OCI-LY7 (cell line): ENCODE results near the gene SLC38A5. TPM values are rescaled to one million over a fixed set of nuclear protein-coding genes. Genes with fewer than 3 reads are reported as not detected.

Experiments used
- BruUV-seq: library from RNA; stranded (reverse); fragments of 400-500 nt; replicated peaks from 2 replicates; lab custom pipeline; 2021; lab: Mats Ljungman, UMichigan
- CTCF ChIA-PET: fragments of 300-600 bp; sonication (Branson Sonifier 250); formaldehyde crosslinking; loops from one replicate; lab custom pipeline; 2022; ENCODE audit warnings: antibody characterized with exemption; ENCODE audit not compliant: unreplicated experiment; lab: Charles Lee
- POLR2A ChIA-PET: fragments of 300-600 bp; sonication (Branson Sonifier 250); formaldehyde crosslinking; loops from one replicate; lab custom pipeline; 2022; ENCODE audit warnings: antibody characterized with exemption; lab: Charles Lee
- DNase-seq: peaks from one replicate; pipeline ENCODE4 v3.0.0-alpha.2; 2015; ENCODE audit warnings: low spot score
- H2AFZ ChIP-seq: fragments of 200-600 bp; sonication (generic), shearing (Covaris generic); 2 replicates; pipeline ENCODE4 v1.6.1; 2014; ENCODE audit warnings: mild to moderate bottlenecking, antibody characterized with exemption, low read length, moderate library complexity
- H3K27ac ChIP-seq: fragments of 200-600 bp; sonication (generic); 2 replicates; pipeline ENCODE4 v1.5.1; 2014; ENCODE audit warnings: mixed run types, low read depth, mild to moderate bottlenecking, moderate library complexity, low read length, inconsistent platforms; ENCODE audit not compliant: poor library complexity, severe bottlenecking
- H3K36me3 ChIP-seq: fragments of 200-600 bp; sonication (generic); 2 replicates; pipeline ENCODE4 v1.6.1; 2014; ENCODE audit warnings: mild to moderate bottlenecking, antibody characterized with exemption, low read length, moderate library complexity, mixed read lengths; ENCODE audit not compliant: insufficient read depth
- H3K4me1 ChIP-seq: fragments of 200-600 bp; sonication (generic); 2 replicates; pipeline ENCODE4 v1.5.1; 2014; ENCODE audit warnings: mild to moderate bottlenecking, low read length; ENCODE audit not compliant: insufficient read depth, poor library complexity, severe bottlenecking
- H3K4me2 ChIP-seq: fragments of 200-600 bp; sonication (generic); 2 replicates; pipeline ENCODE4 v1.6.1; 2014; ENCODE audit warnings: mild to moderate bottlenecking, low read length
- H3K4me3 ChIP-seq: fragments of 200-600 bp; sonication (generic); 2 replicates; pipeline ENCODE4 v1.5.1; 2014; ENCODE audit warnings: mild to moderate bottlenecking, low read depth, low read length; ENCODE audit not compliant: poor library complexity, severe bottlenecking
- H3K79me2 ChIP-seq: fragments of 200-600 bp; sonication (generic); 2 replicates; pipeline ENCODE4 v1.6.1; 2016; ENCODE audit warnings: low read depth, mild to moderate bottlenecking, low read length, moderate library complexity, mixed read lengths; ENCODE audit not compliant: insufficient read depth
- H3K9me2 ChIP-seq: fragments of 200-600 bp; sonication (generic); 2 replicates; pipeline ENCODE4 v1.6.1; 2016; ENCODE audit warnings: mild to moderate bottlenecking, low read length, mixed read lengths; ENCODE audit not compliant: insufficient read depth
- H3K9me3 ChIP-seq: fragments of 200-600 bp; sonication (generic); 2 replicates; pipeline ENCODE4 v1.6.1; 2014; ENCODE audit warnings: mild to moderate bottlenecking, mixed run types, low read length, mixed read lengths
- H4K20me1 ChIP-seq: fragments of 200-600 bp; sonication (generic); 2 replicates; pipeline ENCODE4 v1.6.1; 2014; ENCODE audit warnings: mild to moderate bottlenecking, antibody characterized with exemption, low read length, moderate library complexity, mixed read lengths; ENCODE audit not compliant: insufficient read depth
- CTCF ChIP-seq: fragments of 200-600 bp; sonication (generic); conservative IDR thresholded peaks from 2 replicates; pipeline ENCODE4 v1.5.1; 2014; ENCODE audit warnings: mild to moderate bottlenecking, antibody characterized with exemption, low read length, moderate library complexity, mixed read lengths
- EZH2phosphoT487 ChIP-seq: fragments of 200-600 bp; sonication (generic); IDR thresholded peaks from 2 replicates; pipeline ENCODE4 v1.6.1; 2018; ENCODE audit warnings: low read depth, borderline replicate concordance, mild to moderate bottlenecking, mixed run types, antibody characterized with exemption, low read length, moderate library complexity, mixed read lengths
- intact Hi-C: fragments of 100-400 bp; cut with micrococcal nuclease; formaldehyde crosslinking; loops from one replicate; pipeline ENCODE4 v1.10.0; 2022; ENCODE audit not compliant: unreplicated experiment
- total RNA-seq, 2 experiments: library from RNA; depleted of rRNA in 1 of 2; stranded (reverse); fragments of >200 nt in 1 of 2; shearing (Covaris generic) in 1 of 2; gene quantifications; 2 replicates each; pipeline ENCODE4 v1.2.3, GENCODE V29; 2014 to 2022

The SLC38A5 gene
- total RNA-seq, 2 experiments from 2014 or later = 38.6 to 45.6 TPM

- Histone ChIP-seq H3K36me3 (no peaks in the 10 kb centered on the region), H2AFZ (no peak overlapping the region), H3K27ac (no peak overlapping the region), H3K9me2 (no peaks in the 10 kb centered on the region), H3K4me3 (no peak overlapping the region), H3K79me2 (no peaks in the 10 kb centered on the region), H4K20me1 (no peaks in the 10 kb centered on the region), H3K4me1 (peaks cover 22% of the 10 kb centered on the region), H3K9me3 (no peaks in the 10 kb centered on the region), H3K4me2 (no peak overlapping the region)
- CTCF ChIA-PET = no interaction called here
- no peak for DNase-seq
- BruUV-seq = no TSS peak
- TF ChIP-seq EZH2phosphoT487 = no peak
- TF ChIP-seq CTCF = no peak
- POLR2A ChIA-PET = no interaction called here
- intact Hi-C loops = no loop called here
Observed at GRCh38 chrX:48514126-48514806, 44.2 kb upstream of the SLC38A5 start.

GRCh38 chrX:48513670-48514069, 43.6 kb upstream of the SLC38A5 start:
- Histone ChIP-seq H3K4me3 (no peak overlapping the region), H3K27ac (no peak overlapping the region), H3K79me2 (no peaks in the 10 kb centered on the region), H2AFZ (no peak overlapping the region), H3K36me3 (no peaks in the 10 kb centered on the region), H3K9me3 (no peaks in the 10 kb centered on the region), H3K4me2 (no peak overlapping the region), H3K4me1 (peaks cover 18% of the 10 kb centered on the region), H3K9me2 (no peaks in the 10 kb centered on the region), H4K20me1 (no peaks in the 10 kb centered on the region)
- intact Hi-C loops = no loop called here
- TF ChIP-seq EZH2phosphoT487 (no peak), CTCF (no peak)
- ChIA-PET POLR2A (no interaction called here), CTCF (no interaction called here)
- DNase-seq = no peak
- no TSS peak for BruUV-seq

DNA sequence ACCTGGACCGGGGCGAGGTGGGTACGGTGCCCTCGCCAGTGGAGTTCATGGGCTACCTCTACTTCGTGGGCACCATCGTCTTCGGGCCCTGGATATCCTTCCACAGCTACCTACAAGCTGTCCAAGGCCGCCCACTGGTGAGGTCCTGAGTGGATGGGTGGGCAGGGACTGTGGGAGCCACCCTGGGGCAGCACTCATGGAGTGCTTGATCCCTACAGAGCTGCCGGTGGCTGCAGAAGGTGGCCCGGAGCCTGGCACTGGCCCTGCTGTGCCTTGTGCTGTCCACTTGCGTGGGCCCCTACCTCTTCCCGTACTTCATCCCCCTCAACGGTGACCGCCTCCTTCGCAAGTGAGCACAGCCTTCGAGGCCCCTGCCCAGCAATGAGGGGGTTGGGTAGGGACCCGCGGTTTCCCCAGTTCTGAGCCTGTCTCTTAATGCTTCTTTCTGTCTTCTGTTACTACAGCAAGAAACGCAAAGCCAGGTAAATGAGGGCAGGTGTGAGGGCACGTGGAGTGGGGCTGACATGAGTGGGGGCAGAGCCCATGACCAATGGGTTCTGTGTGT, 42.4 kb upstream of the SLC38A5 start:
- no TSS peak for BruUV-seq
- Histone ChIP-seq H3K9me2 (no peaks in the 10 kb centered on the region), H3K79me2 (no peaks in the 10 kb centered on the region), H3K4me1 (peaks cover 19% of the 10 kb centered on the region), H3K9me3 (no peaks in the 10 kb centered on the region), H3K4me2 (no peak overlapping the region), H3K27ac (no peak overlapping the region), H2AFZ (no peak overlapping the region), H4K20me1 (no peaks in the 10 kb centered on the region), H3K36me3 (no peaks in the 10 kb centered on the region), H3K4me3 (no peak overlapping the region)
- no peak for TF ChIP-seq EZH2phosphoT487
- TF ChIP-seq CTCF = no peak
- ChIA-PET CTCF (no interaction called here), POLR2A (no interaction called here)
- no peak for DNase-seq
- intact Hi-C loops = no loop called here
